Inferior parietal cortex (tissue), 1 donor: ENCODE measurements around the gene RASGEF1C.

Experiments
- DNase-seq: peaks from one replicate; pipeline ENCODE4 v3.0.0-alpha.2; 2016; ENCODE audit errors: extremely low spot score

Gene RASGEF1C

DNA sequence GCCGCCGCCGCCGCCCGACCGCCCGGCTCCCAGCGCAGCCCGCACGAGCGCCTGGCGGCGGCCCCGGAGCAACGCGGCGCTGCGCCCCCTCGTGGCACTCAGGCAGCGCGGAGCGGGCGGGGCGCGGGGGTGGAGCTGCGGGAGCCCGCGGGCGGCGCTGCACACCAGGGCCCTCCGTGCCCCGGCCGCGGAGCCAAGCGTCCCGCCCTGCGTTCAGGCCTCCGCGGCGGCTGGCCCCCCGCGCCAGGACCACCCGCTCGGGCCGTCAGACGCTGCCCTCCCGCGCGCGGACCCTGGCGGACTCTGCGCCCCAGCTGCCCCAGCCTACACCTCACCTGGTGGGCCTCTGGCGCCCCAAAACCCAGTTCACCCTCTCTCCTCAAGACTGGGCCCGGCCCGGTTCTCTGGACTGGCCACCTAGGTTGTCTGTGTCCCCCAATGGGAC is at the start of gene RASGEF1C:
Gene RASGEF1C (minus strand): TSS at position 75 of the 445 bp plus-strand sequence. CDS start 71,159 bp downstream, outside the sequence.
- DNase-seq = peak; percentile 59

DNA sequence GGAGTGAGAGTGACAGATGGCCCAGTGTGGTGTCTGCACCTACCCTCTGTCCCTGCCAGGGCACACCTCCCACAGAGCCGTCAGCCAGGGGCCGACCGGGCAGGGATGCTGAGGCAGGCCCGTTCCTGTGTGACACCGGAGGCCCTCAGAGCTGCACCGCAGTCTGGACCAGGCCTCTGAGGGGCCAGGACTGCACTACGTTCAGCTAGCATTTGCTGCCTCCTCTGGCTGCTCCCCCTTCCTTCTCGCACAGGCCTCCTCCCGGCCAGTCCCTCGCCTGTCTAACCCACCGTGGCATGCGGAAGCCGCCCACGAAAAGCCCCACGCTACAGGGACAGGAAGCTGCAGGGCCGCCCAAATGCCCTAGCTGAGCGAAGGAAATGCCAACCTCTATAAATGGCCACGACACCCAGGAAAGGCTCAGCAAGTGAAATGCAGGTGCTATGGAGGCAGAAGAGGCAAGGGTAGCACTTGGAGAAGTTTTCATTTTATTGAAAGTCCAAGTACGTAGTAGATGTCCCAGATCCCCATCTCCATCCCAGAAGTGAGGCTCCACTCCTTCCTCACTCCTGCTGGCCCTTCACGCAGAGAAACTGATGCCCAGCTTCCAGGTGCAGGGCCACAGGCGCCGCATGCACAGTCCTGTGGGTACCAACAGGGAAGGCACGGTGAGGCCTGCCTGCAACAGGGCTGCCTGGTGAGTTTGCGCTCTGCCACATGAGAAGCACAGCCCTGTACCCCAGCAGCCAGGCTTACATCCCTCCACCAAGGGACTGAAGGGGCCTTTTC is 44.2 kb upstream of the RASGEF1C start:
- no peak for DNase-seq

GRCh38 chr5:180251887-180252286 is 42.9 kb upstream of the RASGEF1C start:
- DNase-seq = no peak

DNA sequence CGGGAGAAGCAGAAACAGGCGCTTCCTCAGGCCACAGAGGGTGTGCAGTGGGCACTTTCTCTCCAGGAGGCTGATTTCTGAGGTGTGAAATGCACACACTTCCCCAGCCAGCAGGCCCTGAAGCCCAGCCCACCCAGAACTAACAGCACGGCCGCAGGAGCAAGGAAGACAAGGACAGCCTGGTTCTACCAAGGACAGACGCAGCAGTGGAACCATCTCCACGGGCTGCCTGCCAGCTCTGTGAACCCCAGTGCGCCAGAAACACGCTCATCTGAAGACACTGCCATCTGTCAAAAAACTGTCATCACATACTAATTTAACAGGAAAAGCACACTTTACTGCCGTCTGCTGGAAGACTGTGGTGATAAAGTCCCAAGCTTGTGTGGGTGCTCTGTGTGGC is 42.1 kb upstream of the RASGEF1C start:
- peak; percentile 20 for DNase-seq

DNA sequence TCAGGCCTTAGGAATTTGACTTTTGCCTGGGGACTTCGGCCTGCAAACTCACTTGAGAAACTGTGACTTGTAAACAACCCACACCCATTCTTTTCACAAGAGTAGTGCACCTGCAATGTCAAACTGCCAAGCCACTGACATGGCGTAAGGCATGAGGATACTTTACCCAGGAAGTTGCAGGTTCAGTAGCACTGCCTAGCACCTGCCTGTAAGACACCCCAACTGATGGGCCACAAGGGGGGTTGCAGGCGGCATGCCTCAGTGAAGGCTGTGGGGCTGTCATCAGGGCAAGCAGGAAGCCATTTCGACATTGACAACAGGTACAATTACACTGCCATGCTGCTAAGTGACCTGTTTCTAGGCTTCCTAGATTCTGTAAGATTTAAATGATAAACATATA is 41.3 kb upstream of the RASGEF1C start:
- no peak for DNase-seq

DNA sequence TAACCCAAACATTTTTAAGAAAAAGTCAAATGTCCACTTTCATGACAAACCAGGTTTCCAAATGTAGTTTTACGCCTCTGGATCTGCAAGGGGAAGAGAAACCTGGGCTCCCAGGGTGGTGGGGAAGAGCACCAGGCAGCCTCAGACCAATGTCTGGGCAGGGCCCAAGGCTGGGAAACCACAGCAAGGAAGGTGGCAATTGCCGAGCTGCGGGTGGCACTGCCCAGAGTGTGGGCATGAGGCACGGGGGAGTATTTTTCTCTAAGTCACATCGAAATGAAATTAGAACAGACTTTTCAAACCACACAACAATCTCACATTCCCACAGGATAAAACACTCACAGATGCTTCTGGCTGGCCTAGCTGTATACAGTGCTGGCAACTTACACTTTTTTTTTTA is 32.6 kb upstream of the RASGEF1C start:
- peak; percentile 25 for DNase-seq

- DNase-seq = no peak
Observed at GRCh38 chr5:180238631-180239030, 29.6 kb upstream of the RASGEF1C start.

GRCh38 chr5:180235846-180236245 is 26.8 kb upstream of the RASGEF1C start:
- DNase-seq = no peak

DNA sequence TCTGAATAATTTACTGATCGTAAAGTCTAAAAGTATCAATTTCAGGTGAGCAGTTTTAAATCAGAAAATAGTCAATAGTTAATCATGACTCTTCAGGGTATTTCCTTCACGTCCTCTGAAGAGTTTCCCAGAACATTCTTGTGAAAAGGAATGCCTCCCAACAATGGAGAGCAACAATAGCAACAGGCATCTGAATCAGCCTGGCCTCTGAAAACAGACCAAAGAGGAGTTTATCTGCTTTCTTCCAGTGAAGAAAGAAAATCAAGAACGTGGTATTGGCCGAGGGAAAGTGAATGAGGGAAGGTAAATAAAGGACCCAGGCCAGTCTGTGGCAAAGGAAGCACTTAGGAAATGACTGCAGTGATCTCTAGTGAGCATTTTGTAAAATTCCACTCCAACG is 26.1 kb upstream of the RASGEF1C start:
- no peak for DNase-seq

DNA sequence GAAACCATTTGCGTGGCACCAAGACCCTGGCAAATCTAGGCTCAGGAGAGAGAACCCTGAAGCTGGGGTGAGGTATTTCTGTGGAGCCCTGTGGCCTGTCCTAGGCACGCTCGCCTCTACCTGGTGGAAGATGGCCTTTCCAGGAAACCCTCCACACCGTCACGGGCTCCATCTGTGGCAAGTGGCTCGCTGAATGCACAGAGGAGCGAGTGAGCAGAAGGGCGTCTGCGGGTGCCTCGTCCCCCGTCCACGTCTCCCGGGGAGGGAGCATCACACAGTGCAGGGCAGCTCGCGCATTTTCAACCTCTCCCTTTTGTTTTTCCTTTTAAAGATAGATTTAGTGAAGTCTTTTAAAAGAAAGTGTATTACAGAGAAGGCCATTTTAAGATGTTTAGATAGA is 25.3 kb upstream of the RASGEF1C start:
- no peak for DNase-seq

DNA sequence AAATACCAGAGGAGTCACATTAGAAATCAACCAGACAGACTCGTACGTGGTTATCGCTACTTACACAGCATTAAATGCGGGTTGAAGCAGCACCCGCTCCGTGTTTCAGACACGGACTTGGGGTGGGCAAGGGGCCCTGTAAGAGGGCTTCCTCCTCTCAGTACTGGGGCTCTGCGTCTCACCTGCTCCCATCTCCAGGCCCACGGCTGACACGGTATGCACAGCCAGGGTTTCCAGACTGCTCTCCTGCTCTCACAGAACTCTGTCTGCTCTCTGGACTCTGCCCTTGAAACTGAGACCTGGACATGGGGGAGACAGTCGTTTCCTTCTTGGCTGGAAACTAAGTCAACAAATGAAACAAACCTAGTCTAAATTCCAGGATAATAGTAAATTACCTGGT is 24.7 kb upstream of the RASGEF1C start:
- no peak for DNase-seq

GRCh38 chr5:180230017-180230416 is 21.0 kb upstream of the RASGEF1C start:
- DNase-seq = no peak

DNA sequence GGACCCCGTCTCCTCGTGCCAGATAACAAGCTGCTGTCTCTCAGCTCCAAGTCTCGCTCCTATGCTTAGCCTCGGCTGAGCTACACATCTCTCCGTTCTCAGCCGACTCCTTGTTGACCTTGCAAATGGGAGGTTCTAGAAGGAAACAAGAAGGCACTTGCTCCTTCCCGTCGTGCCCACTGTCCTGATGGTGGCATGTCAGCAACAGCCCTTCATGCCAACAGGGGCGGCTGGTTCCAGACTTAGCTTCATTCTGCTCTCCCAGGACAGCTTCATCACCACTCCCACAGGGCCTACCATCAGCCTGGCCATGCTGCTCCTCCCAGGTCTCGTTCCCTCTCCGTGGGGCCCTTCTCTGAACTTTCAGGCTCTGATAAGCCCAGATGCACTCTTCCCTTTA is 13.0 kb upstream of the RASGEF1C start:
- no peak for DNase-seq

DNA sequence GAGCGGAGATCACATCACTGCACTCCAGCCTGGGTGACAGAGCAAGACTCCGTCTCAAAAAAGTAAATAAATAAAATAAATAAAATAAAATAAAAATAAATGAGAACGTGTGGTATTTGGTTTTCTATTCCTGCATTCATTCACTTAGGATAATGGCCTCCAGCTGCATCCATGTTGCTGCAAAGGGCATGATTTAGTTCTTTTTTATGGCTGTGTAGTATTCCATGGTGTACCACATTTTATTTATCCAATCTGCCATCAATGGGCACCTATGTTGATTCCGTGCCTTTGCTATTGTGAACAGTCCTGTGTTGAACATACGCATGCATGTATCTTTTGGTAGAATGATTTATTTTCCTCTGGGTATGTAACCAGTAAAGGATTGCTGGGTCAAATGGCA is 8.8 kb upstream of the RASGEF1C start:
- no peak for DNase-seq

- no peak for DNase-seq
Observed at GRCh38 chr5:180216646-180217171, 7.7 kb upstream of the RASGEF1C start.

DNA sequence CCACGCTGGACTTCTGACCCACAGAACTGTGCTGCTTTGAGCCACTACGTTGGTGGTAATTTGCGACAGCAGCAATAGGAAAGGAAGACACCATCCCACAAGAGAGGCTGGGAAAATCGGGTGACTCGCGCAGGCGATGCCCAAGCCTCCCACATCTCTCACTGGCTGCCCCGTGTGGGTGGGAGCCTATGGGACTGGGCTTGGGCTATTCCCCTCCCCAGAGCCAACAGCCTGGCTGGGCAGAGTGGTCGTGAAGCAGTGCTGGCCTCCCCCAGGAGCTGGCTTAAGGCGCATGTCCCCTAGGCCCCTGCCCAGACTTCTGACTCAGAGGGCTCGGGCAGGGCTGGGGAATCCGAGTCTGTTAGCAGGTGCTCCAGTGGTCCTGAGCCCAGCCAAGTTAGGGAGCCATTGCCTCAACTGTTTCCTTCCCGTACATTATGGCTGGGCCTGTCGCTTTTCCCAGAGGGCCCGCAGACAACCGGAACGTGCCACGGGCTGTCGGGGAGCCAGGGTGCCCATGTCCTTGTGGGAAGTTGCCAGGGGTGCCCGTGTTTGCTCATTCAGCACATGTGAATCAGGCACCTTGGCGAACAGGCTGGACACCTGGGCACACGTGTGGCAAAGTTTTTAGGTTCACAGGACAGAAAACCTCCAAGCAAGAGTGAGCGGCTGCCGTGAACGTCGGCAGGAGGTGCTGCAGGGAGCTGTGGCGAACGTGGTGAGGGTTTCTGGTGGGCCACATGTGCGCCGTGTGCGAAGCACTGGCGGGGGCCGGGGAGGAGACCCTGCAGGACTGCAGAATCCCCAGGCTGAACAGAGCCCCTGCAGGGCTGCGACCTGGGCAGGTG is 7.0 kb upstream of the RASGEF1C start:
- no peak for DNase-seq

DNA sequence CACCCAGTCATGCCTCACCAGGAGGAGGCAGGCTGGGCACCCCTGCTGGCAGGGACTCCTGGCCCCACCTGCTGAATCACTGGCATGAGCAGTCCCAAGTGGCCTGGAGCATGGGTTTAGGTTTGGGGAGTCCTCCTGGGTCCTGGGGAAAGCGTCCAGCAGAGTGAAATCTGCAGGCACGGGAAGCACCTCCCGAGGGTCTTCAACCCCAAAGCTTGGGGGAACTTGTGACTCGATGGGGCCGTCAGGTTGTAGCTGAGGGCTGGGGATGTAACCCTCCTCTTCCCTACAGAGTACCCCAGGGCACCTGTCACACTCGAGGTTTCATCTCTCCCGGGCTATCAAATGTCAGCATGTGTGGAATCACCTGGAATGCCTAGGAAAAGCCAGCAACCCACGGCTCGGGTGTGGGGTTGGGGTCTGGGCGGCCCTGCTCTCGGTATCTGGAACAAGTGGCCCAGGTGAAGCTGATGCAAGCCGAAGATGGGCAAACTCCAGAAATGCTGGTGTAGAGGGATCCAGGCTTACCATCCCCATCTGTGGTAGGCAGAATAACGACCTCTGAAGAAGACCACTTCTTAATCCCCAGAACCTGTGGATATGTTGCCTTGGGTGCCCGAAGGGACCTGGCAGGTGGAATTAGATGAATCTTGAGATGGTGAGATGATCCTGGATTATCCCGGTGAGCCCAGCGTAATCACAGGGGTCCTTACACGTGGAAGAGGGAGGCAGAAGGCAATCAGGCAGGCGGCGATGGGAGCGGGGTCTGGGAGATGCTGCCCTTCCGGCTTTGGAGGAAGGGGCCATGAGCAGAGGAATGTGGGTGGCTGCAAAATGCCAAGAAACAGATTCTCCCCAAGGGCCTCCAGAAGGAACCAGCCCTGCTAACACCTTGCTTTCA is 6.1 kb upstream of the RASGEF1C start:
- DNase-seq = no peak

GRCh38 chr5:180213657-180214207 is 4.7 kb upstream of the RASGEF1C start:
- no peak for DNase-seq

- no peak for DNase-seq
Observed at GRCh38 chr5:180213256-180213600, 4.2 kb upstream of the RASGEF1C start.

- DNase-seq = no peak
Observed at GRCh38 chr5:180212363-180213255, 3.6 kb upstream of the RASGEF1C start.

- no peak for DNase-seq
Observed at GRCh38 chr5:180211761-180212035, 2.7 kb upstream of the RASGEF1C start.
